SH-SY5Y (cell line): ENCODE results near the gene SDK1.

Experiments
- GATA2 ChIP-seq: IDR thresholded peaks from 2 replicates; pipeline ENCODE4 v1.6.1; 2011; ENCODE audit warnings: mild to moderate bottlenecking, low read depth, low read length
- GATA3 ChIP-seq: IDR thresholded peaks from 2 replicates; pipeline ENCODE4 v1.6.1; 2011; ENCODE audit warnings: low read depth, mild to moderate bottlenecking, low read length, moderate library complexity

- no peak for TF ChIP-seq GATA3
- no peak for TF ChIP-seq GATA2
Observed at GRCh38 chr7:4074994-4075393, 773.9 kb downstream of the SDK1 start.
